Lung (tissue), 12 donors: ENCODE results near the gene HDAC4. TPM values are rescaled to one million over a fixed set of nuclear protein-coding genes. Genes with fewer than 3 reads are reported as not detected.

ENCODE experiments used
- ATAC-seq: fragments of 200-7000 bp; cut with Tn5 transposase; one replicate; pipeline ENCODE4 v1.9.1; 2020; ENCODE audit warnings: moderate number of reproducible peaks; ENCODE audit not compliant: insufficient read depth, low FRiP score
- DNase-seq, 3 donors: peaks; one replicate each; pipeline ENCODE4 v3.0.0-alpha.2; 2013 to 2017
- H3K27ac ChIP-seq, 2 donors: one replicate each; pipeline ENCODE4 v1.5.1; 2013; ENCODE audit warnings: mild to moderate bottlenecking in 2 of 2, moderate library complexity in 2 of 2, control low read depth in 1 of 2, inconsistent platforms in 1 of 2, low read depth in 1 of 2, low read length in 1 of 2
- H3K27me3 ChIP-seq, 3 donors: one replicate each; pipeline ENCODE4 v1.5.1; 2013; ENCODE audit warnings: low read length in 2 of 3; ENCODE audit not compliant: control insufficient read depth in 3 of 3, insufficient read depth in 3 of 3
- H3K36me3 ChIP-seq, 4 donors: one replicate each; pipeline ENCODE4 v1.5.1; 2013; ENCODE audit warnings: low read length in 4 of 4, mild to moderate bottlenecking in 1 of 4, moderate library complexity in 1 of 4; ENCODE audit not compliant: control insufficient read depth in 4 of 4, insufficient read depth in 4 of 4
- H3K4me1 ChIP-seq, 5 donors: one replicate each; pipeline ENCODE4 v1.5.1; 2013; ENCODE audit warnings: low read length in 5 of 5, mild to moderate bottlenecking in 2 of 5, moderate library complexity in 1 of 5; ENCODE audit not compliant: control insufficient read depth in 5 of 5, insufficient read depth in 5 of 5
- H3K4me3 ChIP-seq: one replicate; pipeline ENCODE4 v1.5.1; 2013; ENCODE audit warnings: mild to moderate bottlenecking, control low read depth, moderate library complexity
- H3K9ac ChIP-seq, 2 donors: one replicate each; pipeline ENCODE4 v1.5.1; 2013; ENCODE audit warnings: low read length in 2 of 2, control low read depth in 1 of 2; ENCODE audit not compliant: insufficient read depth in 1 of 2
- H3K9me3 ChIP-seq, 4 donors: one replicate each; pipeline ENCODE4 v1.5.1; 2013; ENCODE audit warnings: low read length in 3 of 4, mild to moderate bottlenecking in 1 of 4, moderate library complexity in 1 of 4; ENCODE audit not compliant: control insufficient read depth in 4 of 4, insufficient read depth in 3 of 4
- WGBS, 2 donors: extraction: QIAGEN DNeasy Blood & Tissue Kit; methylation state at CpG; one replicate each; pipeline ENCODE4 v1.1.7; 2013; 5-methylcytosine and 5-hydroxymethylcytosine counted together
- polyA plus RNA-seq, 2 donors: library from polyadenylated mRNA; stranded (reverse); fragments of 200-250 nt; gene quantifications; one replicate each; pipeline ENCODE4 v1.2.1, GENCODE V29; 2013
- total RNA-seq, 2 donors: library from RNA; depleted of rRNA in 1 of 2; stranded (reverse); fragments of >200 nt in 1 of 2; gene quantifications; one replicate each; pipeline ENCODE4 v1.2.1, GENCODE V29; 2014 to 2021
- TF ChIP-seq, protein P1 (sequence below): IDR thresholded peaks from 2 replicates; pipeline ENCODE4 v1.5.1; 2012; ENCODE audit warnings: mild to moderate bottlenecking; ENCODE audit errors: control extremely low read depth, extremely low read depth
- donor health status: control.
- donor health status: control.
- donor health status: Bipolar disorder and iron deficiency.
- donor health status: healthy.
- donor health status: DM: yes; HTN: yes; CAD: no.

Gene HDAC4
- total and polyA plus RNA-seq, 4 donors: 6.9 to 47.7 (median 20.7) TPM

DNA sequence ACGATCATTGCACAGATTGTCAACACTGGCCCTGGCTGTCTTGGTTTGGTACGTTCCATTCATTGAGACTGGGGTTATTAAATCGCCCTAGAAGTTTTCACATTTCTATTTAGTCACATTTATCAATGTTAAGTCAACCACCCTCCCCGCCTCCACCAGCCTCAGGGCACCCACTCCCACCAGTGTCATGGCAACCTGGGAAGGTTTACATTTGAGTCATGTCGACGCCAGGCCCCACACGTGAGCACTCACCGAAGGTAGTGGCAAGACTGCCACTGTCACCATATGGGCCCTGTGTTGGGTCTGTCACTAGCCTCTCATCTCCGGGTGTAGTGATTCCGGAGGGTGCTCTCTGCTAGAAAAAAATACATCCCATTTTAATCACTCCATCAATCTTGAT is 358.8 kb downstream of the HDAC4 start:
- TF ChIP-seq, protein P1, sequence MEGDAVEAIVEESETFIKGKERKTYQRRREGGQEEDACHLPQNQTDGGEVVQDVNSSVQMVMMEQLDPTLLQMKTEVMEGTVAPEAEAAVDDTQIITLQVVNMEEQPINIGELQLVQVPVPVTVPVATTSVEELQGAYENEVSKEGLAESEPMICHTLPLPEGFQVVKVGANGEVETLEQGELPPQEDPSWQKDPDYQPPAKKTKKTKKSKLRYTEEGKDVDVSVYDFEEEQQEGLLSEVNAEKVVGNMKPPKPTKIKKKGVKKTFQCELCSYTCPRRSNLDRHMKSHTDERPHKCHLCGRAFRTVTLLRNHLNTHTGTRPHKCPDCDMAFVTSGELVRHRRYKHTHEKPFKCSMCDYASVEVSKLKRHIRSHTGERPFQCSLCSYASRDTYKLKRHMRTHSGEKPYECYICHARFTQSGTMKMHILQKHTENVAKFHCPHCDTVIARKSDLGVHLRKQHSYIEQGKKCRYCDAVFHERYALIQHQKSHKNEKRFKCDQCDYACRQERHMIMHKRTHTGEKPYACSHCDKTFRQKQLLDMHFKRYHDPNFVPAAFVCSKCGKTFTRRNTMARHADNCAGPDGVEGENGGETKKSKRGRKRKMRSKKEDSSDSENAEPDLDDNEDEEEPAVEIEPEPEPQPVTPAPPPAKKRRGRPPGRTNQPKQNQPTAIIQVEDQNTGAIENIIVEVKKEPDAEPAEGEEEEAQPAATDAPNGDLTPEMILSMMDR: no peak
- H3K4me3 ChIP-seq: no peak overlapping the region
- H3K9me3 ChIP-seq: no peaks in the 10 kb centered on the region
- H3K27ac ChIP-seq: no peak overlapping the region
- no peaks in the 10 kb centered on the region for H3K27me3 ChIP-seq
- no peaks in the 10 kb centered on the region for H3K36me3 ChIP-seq
- 86 to 94% methylated on average over 10 of the region's 10 CpGs for WGBS, 2 donors
- H3K4me1 ChIP-seq: peaks cover 0 to 4% (median 0%) of the 10 kb centered on the region in 5 donors
- ATAC-seq (no peak), DNase-seq (no peak)
- no peak overlapping the region for H3K9ac ChIP-seq

DNA sequence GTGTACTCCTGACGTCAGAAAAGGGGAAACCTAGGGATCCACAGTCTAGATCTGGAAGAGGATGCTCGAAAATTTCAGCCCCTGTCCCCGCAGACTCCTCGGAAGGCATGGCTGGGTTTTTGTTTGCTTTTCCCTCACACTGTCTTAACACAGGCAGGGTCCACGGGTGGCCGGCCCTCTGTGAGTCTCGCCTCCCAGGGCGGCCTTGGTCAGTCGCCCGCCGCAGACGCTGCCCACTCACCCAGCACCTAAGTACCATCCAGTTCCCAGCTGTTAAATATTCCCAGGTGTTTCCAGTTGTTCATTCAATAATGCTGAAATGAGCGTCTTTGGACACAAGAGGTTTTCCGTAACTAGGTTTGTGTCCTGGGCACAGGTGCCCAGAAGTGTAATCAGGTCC is 359.8 kb downstream of the HDAC4 start:
- DNase-seq (no peak), ATAC-seq (no peak)
- TF ChIP-seq, protein P1: no peak
- WGBS, 2 donors: 88 to 90% methylated on average over 14 of the region's 14 CpGs
- Histone ChIP-seq H3K9ac (no peak overlapping the region), H3K4me3 (no peak overlapping the region), H3K4me1 (peaks cover 0 to 4% (median 0%) of the 10 kb centered on the region in 5 donors), H3K27me3 (no peaks in the 10 kb centered on the region), H3K36me3 (no peaks in the 10 kb centered on the region), H3K9me3 (no peaks in the 10 kb centered on the region), H3K27ac (no peak overlapping the region)

DNA sequence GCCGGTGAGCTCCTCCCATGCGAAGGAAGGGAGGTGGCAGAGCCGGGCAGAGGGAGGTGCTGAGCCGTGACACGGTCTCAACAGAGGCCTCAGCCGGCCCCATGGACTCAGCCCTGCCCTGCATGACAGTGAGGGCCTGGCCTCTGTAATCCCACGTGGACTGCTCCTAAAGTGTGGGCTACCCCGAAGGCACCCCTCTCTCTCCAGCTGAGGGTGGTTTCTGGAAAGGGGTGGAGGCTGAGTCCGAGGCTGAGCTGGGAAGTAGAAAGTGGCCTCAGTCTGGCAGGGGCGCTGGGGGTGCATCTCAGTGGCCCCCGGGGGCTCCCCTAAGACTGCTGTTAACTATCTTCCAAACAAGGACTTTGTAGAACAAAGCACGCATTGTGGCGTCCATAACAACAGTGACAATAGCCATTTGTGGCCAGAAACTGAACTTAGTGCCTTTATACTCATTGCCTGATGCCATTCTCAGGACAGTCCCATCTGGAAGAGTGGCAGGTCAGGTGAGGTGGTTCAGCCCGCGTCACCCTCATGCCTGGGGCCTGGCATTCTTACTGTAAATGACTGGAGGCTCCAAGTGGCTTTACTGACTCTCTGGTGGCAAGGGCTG is 360.6 kb downstream of the HDAC4 start:
- 86% methylated on average over 15 of the region's 15 CpGs for WGBS, 2 donors
- no peak for ATAC-seq
- Histone ChIP-seq H3K27ac (no peak overlapping the region), H3K4me3 (no peak overlapping the region), H3K9ac (no peak overlapping the region), H3K27me3 (no peaks in the 10 kb centered on the region), H3K36me3 (no peaks in the 10 kb centered on the region), H3K9me3 (no peaks in the 10 kb centered on the region), H3K4me1 (peaks cover 0 to 4% (median 0%) of the 10 kb centered on the region in 5 donors)
- TF ChIP-seq, protein P1: no peak
- DNase-seq: no peak

DNA sequence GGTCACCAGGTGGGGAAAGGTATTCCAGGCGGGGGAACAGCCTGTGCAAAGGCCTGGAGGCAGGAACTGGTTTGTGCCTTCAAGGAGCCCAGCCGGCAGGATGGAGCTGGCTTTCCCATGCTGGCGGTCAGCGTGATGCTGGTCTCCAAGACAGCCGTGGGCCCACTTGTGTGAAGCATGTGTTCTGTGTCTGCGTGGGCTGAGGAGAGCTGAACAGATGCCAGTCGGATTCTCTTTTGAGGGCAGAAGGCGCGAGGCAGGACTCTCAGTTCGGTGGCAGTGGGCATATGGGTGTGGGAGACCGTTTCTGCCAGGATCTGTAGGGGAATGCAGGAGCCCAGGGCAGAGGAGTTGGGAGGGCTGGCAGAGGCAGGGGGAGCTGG is 361.4 kb downstream of the HDAC4 start:
- no peak for DNase-seq
- no peaks in the 10 kb centered on the region for H3K9me3 ChIP-seq
- H3K36me3 ChIP-seq: no peaks in the 10 kb centered on the region
- no peak overlapping the region for H3K27ac ChIP-seq
- 84 to 86% methylated on average over 11 of the region's 11 CpGs for WGBS, 2 donors
- no peak overlapping the region for H3K9ac ChIP-seq
- no peak overlapping the region for H3K4me3 ChIP-seq
- no peak for ATAC-seq
- peaks cover 0 to 1% (median 0%) of the 10 kb centered on the region in 5 donors for H3K4me1 ChIP-seq
- H3K27me3 ChIP-seq: no peaks in the 10 kb centered on the region
- TF ChIP-seq, protein P1: no peak
